ENCODE measurements around the gene LHX3.
"Not testable (repeated sequence)": the region's sequence is repeated elsewhere in the genome, so short reads cannot be mapped to it uniquely, and the experiment has no call there.

The LHX3 gene

DNA sequence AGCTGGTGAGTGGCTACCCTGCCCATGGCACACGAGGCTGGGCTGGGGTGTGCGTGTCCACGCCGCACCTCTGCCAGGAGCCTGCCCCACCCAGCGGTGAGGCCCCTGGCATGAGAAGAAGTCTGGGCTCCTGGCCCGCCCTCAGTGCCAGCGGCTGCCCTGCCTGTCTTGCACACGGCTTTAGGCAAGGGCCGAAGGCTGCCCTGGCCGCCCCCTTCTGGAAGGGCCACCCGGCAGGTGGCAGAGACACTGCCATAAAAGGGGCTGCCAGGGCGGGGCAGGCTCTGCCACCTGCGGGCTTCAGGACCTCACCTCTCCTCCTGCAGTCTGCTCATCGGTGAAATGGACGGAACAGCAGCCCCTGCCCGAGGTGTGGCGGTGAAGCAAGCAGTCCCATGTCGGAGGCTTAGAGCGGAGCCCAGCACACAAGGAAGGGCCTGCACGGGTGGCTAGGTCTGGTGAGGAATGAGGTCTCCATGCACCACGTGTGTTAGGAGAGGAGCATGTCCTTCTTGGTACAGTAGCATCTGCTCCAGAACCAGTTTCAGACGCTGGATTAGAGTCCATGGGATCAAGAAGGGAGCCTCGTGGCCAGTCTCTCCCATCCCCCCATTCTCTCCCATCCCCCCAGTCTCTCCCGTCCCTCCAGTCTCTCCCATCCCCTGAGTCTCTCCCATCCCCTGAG is 51.4 kb downstream of the LHX3 start:
- no peak for DNase-seq (ENCODE audit: low spot score)

DNA sequence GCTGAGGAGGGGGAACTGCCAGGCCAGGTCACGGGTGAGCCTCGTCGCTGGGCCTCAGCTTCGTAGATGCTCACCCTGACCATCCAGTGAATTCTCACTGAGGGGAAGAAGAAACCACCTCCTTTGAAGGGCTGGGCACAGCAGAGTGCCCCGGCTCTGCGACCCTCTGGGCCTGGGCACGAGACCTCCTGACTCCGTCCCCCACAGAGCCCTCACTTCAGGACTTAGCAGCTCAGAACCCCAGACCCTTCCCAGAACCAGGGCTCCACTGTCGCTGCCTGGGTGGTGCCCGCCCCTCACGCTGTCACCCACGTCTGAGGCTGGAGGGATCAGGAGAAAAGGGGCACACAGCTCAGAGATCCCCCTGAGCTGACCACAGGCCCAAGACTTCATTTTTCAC is 52.0 kb downstream of the LHX3 start:
- no peak for DNase-seq (ENCODE audit: low spot score)

DNA sequence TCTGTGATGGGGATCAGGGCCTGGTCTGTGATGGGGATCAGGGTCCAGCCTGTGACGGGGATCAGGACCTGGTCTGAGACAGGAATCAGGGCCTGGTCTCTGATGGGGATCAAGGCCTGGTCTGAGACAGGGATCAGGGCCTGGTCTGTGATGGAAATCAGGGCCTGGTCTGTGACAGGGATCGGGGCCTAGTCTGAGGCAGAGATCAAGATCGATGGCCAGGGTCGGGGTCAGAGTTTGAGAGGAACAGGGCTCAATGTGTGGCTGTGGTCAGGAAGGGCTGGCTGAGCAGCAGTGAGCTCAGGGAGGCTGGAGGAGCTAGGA is 52.4 kb downstream of the LHX3 start:
- no peak for DNase-seq (ENCODE audit: low spot score)

DNA sequence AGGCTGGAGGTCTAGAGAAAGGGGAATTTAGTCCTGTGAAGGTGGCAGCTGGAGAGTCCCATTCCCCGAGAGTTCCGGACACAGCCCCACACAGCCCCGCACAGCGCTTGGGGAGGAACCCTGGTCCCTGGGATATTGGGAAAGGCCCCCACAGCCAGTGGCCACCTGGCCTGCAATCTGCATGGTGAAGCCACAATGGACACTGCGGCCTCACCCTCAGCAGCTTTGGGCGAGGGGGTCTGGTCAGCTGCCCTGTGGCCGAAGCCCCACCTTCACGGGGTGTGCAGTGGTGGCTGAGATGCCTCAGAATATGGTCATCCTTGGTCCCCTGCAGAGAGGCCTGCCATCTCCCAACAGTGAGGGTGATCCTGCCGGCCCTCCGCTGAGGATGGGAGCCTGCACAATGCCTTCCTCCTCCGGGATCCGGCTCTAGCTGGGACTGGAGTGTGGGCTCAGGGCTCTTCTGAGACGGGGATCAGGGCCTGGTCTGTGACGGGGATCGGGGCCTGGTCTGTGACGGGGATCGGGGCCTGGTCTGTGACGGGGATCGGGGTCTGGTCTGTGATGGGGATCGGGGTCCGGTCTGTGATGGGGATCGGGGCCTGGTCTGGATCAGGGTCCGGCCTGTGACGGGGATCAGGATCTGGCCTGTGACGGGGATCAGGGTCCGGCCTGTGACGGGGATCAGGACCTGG is 52.9 kb downstream of the LHX3 start:
- DNase-seq (ENCODE audit: low spot score), result no peak

DNA sequence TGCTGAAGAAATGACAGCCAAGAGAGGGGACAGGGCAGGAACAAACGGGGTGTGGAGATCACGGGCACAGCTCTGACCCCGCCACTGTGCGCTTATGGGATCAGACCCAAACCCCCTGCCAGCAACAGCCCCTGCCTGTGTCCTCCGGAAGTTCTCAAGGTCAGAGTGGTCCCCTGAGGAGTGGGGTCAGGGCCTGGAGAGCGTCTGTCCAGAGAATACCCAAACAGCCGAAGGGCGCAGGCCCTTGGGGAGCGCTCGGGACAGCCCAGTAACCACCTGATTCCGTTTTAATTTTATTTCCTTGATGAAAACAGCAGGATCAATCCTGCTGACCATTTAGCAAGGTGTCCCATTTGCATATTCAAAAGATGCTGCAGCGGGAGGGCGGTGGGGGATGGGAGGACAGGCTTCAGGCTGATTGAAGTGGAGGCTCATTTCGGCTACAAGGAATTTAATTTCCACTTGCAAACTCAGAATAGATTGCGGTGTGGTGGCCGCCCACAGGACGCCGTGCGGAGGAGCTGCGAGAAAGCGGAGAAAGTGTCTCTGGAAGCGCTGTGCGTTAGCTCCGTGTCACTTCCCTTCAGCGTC is 53.6 kb downstream of the LHX3 start:
- DNase-seq (ENCODE audit: low spot score), result no peak

DNA sequence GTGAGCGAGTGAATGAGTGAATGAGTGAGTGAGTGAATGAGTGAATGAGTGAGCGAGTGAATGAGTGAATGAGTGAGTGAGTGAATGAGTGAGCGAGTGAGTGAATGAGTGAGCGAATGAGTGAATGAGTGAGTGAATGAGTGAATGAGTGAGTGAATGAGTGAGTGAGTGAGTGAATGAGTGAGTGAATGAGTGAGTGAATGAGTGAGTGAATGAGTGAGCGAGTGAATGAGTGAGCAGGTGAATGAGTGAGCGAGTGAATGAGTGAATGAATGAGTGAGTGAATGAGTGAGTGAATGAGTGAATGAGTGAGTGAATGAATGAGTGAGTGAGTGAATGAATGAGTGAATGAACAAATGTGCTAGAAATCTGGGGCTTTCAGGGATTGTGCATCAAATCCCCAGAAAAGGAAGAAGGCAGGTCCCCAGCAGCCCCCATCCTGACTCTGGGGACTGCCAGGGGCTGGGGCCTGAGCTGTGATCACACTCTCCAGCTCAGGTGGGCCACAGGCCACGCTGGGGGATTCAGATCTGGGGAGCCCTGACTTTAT is 54.2 kb downstream of the LHX3 start:
- DNase-seq (ENCODE audit: low spot score), result not testable (repeated sequence)

DNA sequence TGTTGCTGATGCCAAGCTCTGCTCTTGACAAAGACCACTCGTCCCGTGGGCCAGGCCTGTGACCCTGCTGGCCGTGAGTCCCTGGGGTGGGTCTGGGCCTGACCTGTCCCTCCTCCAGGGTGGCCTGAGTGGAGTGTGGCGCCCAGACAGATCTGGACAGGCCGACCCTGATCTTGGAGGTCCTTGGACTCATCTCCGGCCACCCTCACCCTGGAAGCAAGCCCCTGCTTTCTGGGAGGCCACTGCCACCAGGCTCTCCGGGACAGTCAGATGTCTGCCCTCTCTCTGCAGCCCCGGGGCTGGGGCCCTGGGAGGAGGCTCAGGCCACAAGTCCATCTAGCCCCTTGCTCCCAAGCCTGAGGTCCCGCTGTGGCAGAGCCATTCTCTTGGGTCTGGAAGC is 55.1 kb downstream of the LHX3 start:
- DNase-seq (ENCODE audit: low spot score), result no peak

DNA sequence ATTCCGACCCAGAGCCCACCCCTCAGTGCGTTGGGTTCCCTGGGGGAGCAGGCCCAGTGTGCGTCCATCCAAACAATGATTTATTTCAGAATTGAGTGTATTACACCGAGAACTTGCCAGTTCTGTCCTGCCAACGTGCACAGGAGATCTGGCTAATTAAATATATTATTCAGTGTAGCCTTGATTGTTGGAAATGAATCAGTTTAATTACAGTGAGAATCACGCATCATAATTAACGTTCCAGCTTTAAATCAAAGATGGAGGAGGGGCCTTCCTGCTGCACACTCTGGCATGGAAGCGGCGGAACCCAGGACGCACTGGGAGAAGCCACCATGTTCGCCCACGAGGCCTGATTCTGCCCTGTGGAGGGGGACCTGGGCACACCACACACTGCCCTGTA is 55.6 kb downstream of the LHX3 start:
- no peak for DNase-seq (ENCODE audit: low spot score)

DNA sequence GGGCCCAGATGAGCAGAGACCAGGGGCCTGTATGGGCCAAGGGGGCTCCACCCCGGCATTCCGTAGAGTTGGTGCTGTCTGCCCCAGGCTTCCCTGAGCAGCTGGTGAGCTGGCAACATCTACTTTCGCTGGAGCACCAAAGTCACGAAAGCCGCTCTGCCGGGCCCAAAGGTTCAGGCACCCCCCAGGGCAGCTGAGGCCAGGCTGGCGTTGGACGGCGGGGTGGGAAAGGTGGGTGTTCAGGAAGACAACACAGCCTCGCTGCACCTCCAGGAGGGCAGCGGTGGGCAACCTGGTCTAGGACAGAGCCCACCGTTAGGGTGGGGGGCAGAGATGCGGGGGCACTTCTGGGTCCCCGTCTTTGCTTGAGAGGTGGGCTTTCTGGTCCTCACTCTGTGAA is 56.2 kb downstream of the LHX3 start:
- no peak for DNase-seq (ENCODE audit: low spot score)

DNA sequence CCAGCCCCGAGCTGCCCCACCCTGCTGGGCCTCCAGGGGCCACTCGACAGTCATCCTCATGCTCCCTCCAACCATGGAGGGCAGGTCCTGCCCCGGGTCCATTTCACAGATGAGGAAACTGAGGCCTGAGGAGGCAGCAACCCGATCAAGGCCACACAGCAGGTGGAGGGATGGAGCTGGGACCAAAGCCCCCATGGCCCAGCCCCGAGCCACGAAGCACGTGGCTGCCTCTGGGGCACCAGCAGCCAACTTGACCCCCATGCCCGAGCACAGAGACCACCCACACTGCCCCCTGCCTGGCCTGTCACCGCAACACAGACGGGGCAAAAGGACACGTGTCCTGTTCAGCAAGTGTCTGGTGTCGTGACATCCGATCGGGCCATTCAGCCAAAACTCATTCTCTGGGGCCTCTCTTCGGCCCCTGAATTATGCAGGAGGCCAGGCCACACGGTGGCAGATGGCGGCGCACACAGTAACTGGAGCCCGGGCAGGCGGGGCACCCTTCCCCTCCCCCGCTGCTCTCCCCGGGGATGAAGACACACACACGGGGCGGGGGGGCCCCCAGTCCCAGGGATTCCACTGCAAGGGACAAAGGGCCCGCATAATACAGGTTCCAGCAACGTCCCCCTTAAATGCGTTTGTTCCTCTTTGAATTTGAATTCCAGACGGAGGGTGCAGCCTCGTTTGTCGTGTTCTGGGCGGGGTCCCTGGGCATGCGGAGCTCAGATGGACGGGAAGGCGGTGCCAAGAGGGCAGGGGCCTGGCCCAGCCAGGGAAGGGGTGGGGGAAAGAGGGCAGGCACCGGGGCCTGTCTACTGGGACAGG is 56.8 kb downstream of the LHX3 start:
- no peak for DNase-seq (ENCODE audit: low spot score)

DNA sequence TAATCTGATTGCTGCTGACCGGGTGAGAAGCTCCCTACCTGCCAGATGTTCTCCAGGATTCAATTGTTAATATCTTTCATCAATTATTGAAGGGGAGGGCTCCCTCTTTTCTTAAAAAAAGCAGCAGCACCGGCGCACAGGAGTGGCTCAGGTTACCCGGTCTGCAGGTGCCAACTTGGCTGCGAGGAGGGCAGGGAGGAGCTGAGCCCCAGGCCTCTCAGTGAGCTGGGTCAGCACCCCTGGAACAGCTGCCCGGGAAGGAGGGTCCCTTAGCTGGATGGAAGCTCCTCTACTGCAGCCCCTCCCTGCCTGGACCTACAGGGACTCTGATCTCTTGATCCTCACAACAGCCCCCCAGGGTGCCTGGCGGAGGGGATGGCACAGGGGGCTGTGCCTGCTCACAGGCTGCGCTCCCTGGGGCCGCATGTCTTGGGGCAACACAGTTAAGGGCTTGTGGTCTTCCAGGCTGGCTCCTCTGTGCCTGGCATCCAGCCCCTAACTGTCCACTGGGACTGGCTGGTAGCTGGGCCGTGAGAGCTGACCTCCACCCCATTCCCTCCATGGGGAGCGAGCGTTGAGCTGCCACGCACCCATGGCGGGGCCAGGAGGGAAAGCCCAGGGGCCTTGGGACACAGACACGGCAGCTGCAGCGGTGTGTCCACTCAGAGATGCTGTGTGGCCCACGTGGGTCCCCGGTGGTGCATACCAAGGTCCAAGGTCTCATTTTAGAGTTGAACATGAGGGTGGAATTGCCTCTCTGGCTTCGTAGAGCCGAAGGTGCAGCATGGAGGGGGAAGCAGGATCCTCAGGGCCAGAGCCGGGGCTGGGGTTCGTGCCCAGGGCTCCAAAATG is 57.7 kb downstream of the LHX3 start:
- no peak for DNase-seq (ENCODE audit: low spot score)

All from pons (tissue), 1 donor.